SK-N-SH treated with all-trans-retinoic acid at 6 μM for 48 hours (cell line): ENCODE results near the gene TMEM114.

Experiments
- ATAC-seq: fragments of 200-7000 bp; cut with Tn5 transposase; 3 replicates; pipeline ENCODE4 v1.9.1; 2020; ENCODE audit warnings: mild to moderate bottlenecking, moderate library complexity
- BACH2 ChIP-seq: fragments of 250-450 bp; sonication (Bioruptor Pico); IDR thresholded peaks from 2 replicates; pipeline ENCODE4 v1.9.0; 2021; ENCODE audit warnings: mild to moderate bottlenecking, borderline replicate concordance
- CREB5 ChIP-seq: fragments of 250-450 bp; sonication (Bioruptor Pico); IDR thresholded peaks from 2 replicates; pipeline ENCODE4 v1.5.1; 2020; ENCODE audit warnings: low read depth, mild to moderate bottlenecking, moderate library complexity
- CSRNP3 ChIP-seq: fragments of 250-450 bp; sonication (Bioruptor Pico); IDR thresholded peaks from 2 replicates; pipeline ENCODE4 v1.5.1; 2021; ENCODE audit warnings: mild to moderate bottlenecking, moderate library complexity
- ESRRG ChIP-seq: fragments of 250-450 bp; sonication (Bioruptor Pico); IDR thresholded peaks from 2 replicates; pipeline ENCODE4 v1.6.1; 2021; ENCODE audit warnings: mild to moderate bottlenecking
- GLIS3 ChIP-seq: fragments of 250-450 bp; sonication (Bioruptor Pico); IDR thresholded peaks from 2 replicates; pipeline ENCODE4 v1.5.0; 2020; ENCODE audit warnings: mild to moderate bottlenecking, moderate library complexity
- ISL1 ChIP-seq: fragments of 250-450 bp; sonication (Bioruptor Pico); IDR thresholded peaks from 2 replicates; pipeline ENCODE4 v2.1.2; 2022; ENCODE audit warnings: mild to moderate bottlenecking, moderate library complexity
- OSR1 ChIP-seq: fragments of 250-450 bp; sonication (Bioruptor Pico); IDR thresholded peaks from 2 replicates; pipeline ENCODE4 v1.8.0; 2022; ENCODE audit warnings: moderate library complexity, mild to moderate bottlenecking, inconsistent platforms
- PATZ1 ChIP-seq: fragments of 250-450 bp; sonication (Bioruptor Pico); IDR thresholded peaks from 2 replicates; pipeline ENCODE4 v1.8.0; 2020; ENCODE audit warnings: mild to moderate bottlenecking, moderate library complexity, borderline replicate concordance
- POU6F1 ChIP-seq: fragments of 250-450 bp; sonication (Bioruptor Pico); IDR thresholded peaks from 2 replicates; pipeline ENCODE4 v1.8.0; 2021; ENCODE audit warnings: low read depth, mild to moderate bottlenecking, moderate library complexity, borderline replicate concordance
- RARB ChIP-seq: fragments of 250-450 bp; sonication (Bioruptor Pico); IDR thresholded peaks from 2 replicates; pipeline ENCODE4 v1.8.0; 2021; ENCODE audit warnings: mild to moderate bottlenecking, moderate library complexity
- SNAI2 ChIP-seq: fragments of 250-450 bp; sonication (Bioruptor Pico); IDR thresholded peaks from 2 replicates; pipeline ENCODE4 v1.5.0; 2020; ENCODE audit warnings: mild to moderate bottlenecking, moderate library complexity
- TCF4 ChIP-seq: fragments of 250-450 bp; sonication (Bioruptor Pico); IDR thresholded peaks from 2 replicates; pipeline ENCODE4 v1.8.0; 2021; ENCODE audit warnings: mild to moderate bottlenecking, moderate library complexity, borderline replicate concordance
- TOX ChIP-seq: fragments of 250-450 bp; sonication (Bioruptor Pico); IDR thresholded peaks from 2 replicates; pipeline ENCODE4 v1.8.0; 2021; ENCODE audit warnings: mild to moderate bottlenecking, moderate library complexity, borderline replicate concordance
- TSHZ2 ChIP-seq: fragments of 250-450 bp; sonication (Bioruptor Pico); IDR thresholded peaks from 2 replicates; pipeline ENCODE4 v1.5.0; 2020; ENCODE audit warnings: mild to moderate bottlenecking, moderate library complexity
- ZC3H10 ChIP-seq: fragments of 250-450 bp; sonication (Bioruptor Pico); IDR thresholded peaks from 2 replicates; pipeline ENCODE4 v1.5.1; 2021; ENCODE audit warnings: mild to moderate bottlenecking, moderate library complexity
- ZFP3 ChIP-seq: fragments of 250-450 bp; sonication (Bioruptor Pico); IDR thresholded peaks from 2 replicates; pipeline ENCODE4 v1.5.0; 2020; ENCODE audit warnings: mild to moderate bottlenecking, moderate library complexity
- ZFP30 ChIP-seq: fragments of 450-650 bp; formaldehyde crosslinking; IDR thresholded peaks from 2 replicates; pipeline ENCODE4 v1.5.0; 2022; ENCODE audit warnings: mild to moderate bottlenecking, moderate library complexity
- ZNF70 ChIP-seq: fragments of 450-650 bp; formaldehyde crosslinking; IDR thresholded peaks from 2 replicates; pipeline ENCODE4 v1.5.0; 2020; ENCODE audit warnings: mild to moderate bottlenecking, moderate library complexity
- ZNF8 ChIP-seq: fragments of 450-650 bp; formaldehyde crosslinking; IDR thresholded peaks from 2 replicates; pipeline ENCODE4 v1.5.0; 2020; ENCODE audit warnings: mild to moderate bottlenecking, moderate library complexity

TMEM114 gene

GRCh38 chr16:8523932-8524331 is 66.4 kb downstream of the TMEM114 start:
- no peak for ATAC-seq
- TF ChIP-seq BACH2 (CRISPR knock-in tag) (no peak), TOX (no peak), ZNF8 (CRISPR knock-in tag) (no peak), OSR1 (CRISPR knock-in tag) (no peak), TCF4 (CRISPR knock-in tag) (no peak), ISL1 (CRISPR knock-in tag) (no peak), ZC3H10 (no peak), CREB5 (no peak), POU6F1 (no peak), SNAI2 (CRISPR knock-in tag) (no peak), ZFP30 (no peak), RARB (CRISPR knock-in tag) (no peak)
- TF ChIP-seq, all 23 proteins: peak for 0

- ATAC-seq: no peak
- TF ChIP-seq SNAI2 (CRISPR knock-in tag) (no peak), BACH2 (CRISPR knock-in tag) (no peak), ZFP30 (no peak)
Measured at GRCh38 chr16:8522757-8523156, 67.6 kb downstream of the TMEM114 start.

GRCh38 chr16:8519643-8520042 is 70.7 kb downstream of the TMEM114 start:
- ATAC-seq: no peak
- no peak for TF ChIP-seq PATZ1 (CRISPR knock-in tag)
- TF ChIP-seq ZNF8 (CRISPR knock-in tag): no peak
- no peak for TF ChIP-seq SNAI2 (CRISPR knock-in tag)
- TF ChIP-seq ISL1 (CRISPR knock-in tag): no peak
- no peak for TF ChIP-seq TCF4 (CRISPR knock-in tag)
- TF ChIP-seq CSRNP3 (CRISPR knock-in tag): no peak
- no peak for TF ChIP-seq CREB5
- no peak for TF ChIP-seq ZFP3 (CRISPR knock-in tag)
- no peak for TF ChIP-seq ZNF70 (CRISPR knock-in tag)
- no peak for TF ChIP-seq OSR1 (CRISPR knock-in tag)
- no peak for TF ChIP-seq BACH2 (CRISPR knock-in tag)
- no peak for TF ChIP-seq RARB (CRISPR knock-in tag)
- no peak for TF ChIP-seq TSHZ2
- no peak for TF ChIP-seq ESRRG (CRISPR knock-in tag)
- TF ChIP-seq GLIS3 (CRISPR knock-in tag): no peak
- TF ChIP-seq POU6F1: no peak
